ENCODE results near the gene UGT1A6.
A peak's percentile ranks its signal among the peaks of the same experiment; 100 is the strongest.

UGT1A6 gene

GRCh38 chr2:233799716-233800115, 107.0 kb downstream of the UGT1A6 start:
- no peak for DNase-seq

- no peak for DNase-seq
These were observed 107.5 kb downstream of the UGT1A6 start for GRCh38 chr2:233800208-233800607.

DNA sequence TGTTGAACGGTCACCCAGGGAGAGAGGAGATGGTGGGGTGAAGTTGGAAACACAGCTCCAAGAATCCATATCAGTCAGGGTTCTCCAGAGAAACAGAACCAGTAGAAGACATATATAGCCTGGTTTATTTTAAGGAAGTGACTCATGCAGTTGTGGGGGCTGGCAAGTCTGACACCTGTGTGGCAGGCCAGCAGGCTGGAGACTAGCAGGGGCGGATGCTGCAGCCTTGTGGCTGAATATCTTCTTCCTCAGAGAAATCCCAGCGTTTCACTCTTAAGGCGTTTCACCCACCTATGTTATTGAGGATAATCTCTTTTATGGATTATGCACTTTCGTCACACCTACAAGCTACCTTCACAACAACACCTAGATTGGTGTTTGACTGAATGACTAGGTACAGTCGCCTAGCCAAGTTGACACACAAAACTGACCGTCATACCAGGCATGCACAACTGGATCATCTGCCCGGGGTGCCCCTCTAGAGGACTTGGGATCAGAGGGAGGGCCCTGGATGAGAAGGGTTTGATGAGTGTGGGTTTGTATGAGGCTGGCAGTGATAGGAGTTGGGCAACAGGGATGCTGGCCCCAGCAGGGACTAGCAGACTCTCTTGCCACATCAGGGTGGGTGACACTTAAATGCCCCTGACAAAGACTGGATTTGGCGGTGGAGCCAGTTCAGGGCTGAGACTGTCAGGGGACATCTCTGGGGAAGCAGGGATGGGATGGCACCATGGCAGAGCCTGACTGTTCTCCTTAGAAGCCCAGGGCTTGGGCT, 108.9 kb downstream of the UGT1A6 start:
- peak in 7 of 56 donors; percentile 4 to 13 (median 10) for DNase-seq

- DNase-seq, result no peak
These were observed 109.6 kb downstream of the UGT1A6 start for GRCh38 chr2:233802132-233802815.

GRCh38 chr2:233803292-233803911, 110.7 kb downstream of the UGT1A6 start:
- no peak for DNase-seq

DNA sequence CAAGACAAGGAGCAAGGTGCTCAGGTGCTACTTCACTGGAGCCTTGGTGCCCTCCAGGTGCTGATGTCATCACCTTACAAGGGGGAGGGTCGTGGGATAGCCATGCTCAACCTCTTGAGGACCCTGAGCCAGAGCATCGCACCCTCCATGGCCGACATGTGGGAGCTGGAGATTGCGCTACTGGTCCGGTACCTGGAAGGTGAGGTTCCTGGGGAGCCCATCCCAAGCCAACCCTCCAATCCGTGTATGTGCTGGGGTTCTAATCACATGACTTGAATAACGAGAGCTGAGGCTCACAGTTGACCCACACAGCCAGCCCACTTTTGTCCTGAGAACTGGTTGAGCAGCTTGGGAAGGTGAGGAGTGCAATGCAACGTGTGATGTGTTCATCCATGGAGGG, 111.3 kb downstream of the UGT1A6 start:
- no peak for DNase-seq

GRCh38 chr2:233807215-233807865, 114.7 kb downstream of the UGT1A6 start:
- no peak for DNase-seq

- DNase-seq, result no peak
These were observed 115.6 kb downstream of the UGT1A6 start for GRCh38 chr2:233807966-233808935.

- DNase-seq, result no peak
These were observed 117.7 kb downstream of the UGT1A6 start for GRCh38 chr2:233810385-233810784.

GRCh38 chr2:233811087-233811486, 118.4 kb downstream of the UGT1A6 start:
- DNase-seq, result no peak

DNA sequence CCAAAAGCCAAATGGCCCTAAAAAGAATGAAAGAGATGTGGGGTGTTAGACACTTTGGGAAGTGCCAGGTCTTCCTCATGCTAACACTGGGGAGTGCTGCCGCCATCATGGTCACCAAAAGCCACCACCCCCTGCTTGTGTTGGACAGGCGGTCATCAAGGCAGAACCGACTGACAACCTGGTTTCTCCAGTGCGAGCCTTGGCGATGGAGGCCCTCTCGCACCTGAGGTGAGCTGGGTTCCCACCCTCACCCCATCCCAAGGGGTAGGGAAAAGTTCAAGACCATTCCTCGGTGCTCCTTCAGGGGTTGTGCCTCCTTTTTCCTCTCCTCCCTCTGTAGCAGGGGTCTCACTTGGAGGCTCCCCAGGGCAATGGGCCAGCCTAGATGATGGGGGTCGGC, 119.0 kb downstream of the UGT1A6 start:
- DNase-seq, result no peak

DNA sequence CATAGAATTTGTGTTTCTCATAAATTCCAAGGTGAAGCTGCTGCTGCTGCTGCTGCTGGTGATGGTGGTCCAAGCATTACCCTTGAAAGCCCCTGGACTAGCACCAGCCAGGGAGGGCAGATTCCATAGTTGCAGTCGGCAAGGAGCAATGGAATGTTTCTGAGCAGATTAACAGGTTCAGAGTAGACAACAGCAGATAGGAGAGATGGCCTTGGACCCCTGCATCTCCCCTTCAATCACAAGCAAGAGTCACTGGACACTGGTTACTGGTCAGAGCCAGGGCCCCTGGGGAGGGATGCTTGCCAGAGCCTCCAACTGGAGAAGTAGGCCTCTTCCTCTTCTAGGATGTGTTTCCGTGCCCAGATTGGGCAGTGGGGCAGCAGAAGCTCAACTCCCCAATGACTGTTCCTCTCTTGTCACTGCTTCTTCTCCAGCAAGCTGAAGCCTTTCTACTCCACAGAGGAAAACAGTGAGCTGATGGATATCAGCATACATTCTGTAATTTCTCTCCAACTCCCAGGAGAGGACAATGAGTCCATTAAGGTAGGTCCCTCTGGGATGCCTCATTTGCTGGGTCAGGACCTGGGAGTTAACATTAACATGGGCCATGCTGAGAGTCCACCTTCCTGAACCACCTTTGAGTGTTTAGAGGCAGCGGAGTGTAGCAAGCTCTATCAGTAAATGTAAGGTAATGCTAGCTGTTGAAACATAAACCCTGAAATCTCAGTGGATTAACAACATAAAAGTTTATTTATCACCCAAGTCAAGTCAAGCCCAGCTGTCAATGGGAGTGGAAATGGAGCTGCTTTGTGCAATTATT, 120.8 kb downstream of the UGT1A6 start:
- DNase-seq, result no peak

GRCh38 chr2:233814056-233814835, 121.6 kb downstream of the UGT1A6 start:
- DNase-seq, result no peak

DNA sequence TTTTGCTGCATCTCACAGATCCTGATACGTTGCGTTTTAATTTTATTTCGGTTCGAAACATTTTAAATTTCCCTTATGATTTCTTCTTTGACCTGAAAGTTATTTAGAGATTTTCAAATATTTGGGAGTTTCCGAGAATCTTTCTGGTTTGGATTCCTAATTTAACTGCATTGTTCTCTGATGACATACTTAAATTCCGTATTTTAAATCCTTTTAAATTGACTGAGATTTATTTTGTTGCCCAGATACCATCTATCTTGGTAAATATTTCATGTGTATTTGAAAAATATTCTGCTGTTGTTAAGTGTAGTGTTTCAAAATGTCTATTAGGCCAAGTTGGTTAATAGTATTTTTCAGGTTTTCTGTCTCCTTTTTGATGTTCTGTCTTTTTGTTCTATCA, 123.2 kb downstream of the UGT1A6 start:
- DNase-seq, result no peak

- DNase-seq, result no peak
These were observed 123.6 kb downstream of the UGT1A6 start for GRCh38 chr2:233816334-233816733.

DNA sequence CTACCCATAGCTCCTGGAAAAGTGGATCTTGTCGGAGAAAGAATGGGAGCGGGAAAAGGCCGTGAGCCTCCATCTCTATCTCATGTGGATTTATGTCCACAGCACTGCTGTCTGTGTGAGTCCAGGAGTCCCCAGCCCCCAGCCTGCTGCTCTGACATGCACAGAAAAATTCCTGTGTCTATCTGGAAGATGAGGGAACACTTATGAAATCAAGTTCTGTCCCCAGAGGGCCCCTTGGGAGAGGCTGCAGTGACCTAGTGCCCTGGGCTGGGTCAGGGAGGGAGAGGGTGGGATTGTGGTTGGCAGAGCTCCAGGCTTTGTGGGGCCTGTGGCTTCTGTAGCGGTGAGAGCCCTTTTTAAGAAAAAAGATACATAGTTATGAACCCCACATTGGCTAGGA, 124.1 kb downstream of the UGT1A6 start:
- DNase-seq, result no peak

DNA sequence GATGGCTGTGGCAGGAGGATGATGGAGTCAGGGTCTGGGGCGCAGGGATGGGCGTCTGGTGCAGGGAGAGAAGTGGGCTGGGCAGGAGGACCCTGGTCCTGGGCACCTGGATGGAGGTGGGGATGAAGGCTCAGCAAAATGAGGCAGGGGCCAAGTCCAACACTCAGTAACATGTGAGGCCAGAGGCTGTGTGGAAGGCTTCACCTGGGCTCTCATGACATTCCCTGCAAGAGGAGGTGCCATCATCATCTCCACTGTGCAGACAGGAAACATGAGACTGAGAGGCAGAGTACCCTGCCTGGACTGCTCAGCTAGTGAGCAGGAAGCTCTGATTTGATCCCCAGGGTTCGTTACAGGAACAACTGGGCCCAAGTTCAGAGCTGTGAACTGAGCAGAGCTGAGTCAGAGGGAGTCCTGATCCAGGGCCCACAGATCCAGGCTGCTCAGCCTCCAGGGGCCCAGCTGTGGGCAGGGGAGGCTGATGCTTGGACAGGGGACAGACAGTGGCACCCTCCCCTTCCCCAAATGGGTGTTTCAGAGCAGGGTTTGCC, 124.7 kb downstream of the UGT1A6 start:
- DNase-seq, result no peak

- no peak for DNase-seq
These were observed 125.4 kb downstream of the UGT1A6 start for GRCh38 chr2:233817995-233818638.
